NOMO-1 treated with dmso at 0.1 percent for 144 hours (cell line): ENCODE results near the gene NAV1.
"Not testable (repeated sequence)": the region's sequence is repeated elsewhere in the genome, so short reads cannot be mapped to it uniquely, and the experiment has no call there.

Source experiments
- DNase-seq: peaks from one replicate; lab custom pipeline; 2025; ENCODE audit not compliant: unreplicated experiment; lab: John Stamatoyannopoulos, UW

The NAV1 gene

DNA sequence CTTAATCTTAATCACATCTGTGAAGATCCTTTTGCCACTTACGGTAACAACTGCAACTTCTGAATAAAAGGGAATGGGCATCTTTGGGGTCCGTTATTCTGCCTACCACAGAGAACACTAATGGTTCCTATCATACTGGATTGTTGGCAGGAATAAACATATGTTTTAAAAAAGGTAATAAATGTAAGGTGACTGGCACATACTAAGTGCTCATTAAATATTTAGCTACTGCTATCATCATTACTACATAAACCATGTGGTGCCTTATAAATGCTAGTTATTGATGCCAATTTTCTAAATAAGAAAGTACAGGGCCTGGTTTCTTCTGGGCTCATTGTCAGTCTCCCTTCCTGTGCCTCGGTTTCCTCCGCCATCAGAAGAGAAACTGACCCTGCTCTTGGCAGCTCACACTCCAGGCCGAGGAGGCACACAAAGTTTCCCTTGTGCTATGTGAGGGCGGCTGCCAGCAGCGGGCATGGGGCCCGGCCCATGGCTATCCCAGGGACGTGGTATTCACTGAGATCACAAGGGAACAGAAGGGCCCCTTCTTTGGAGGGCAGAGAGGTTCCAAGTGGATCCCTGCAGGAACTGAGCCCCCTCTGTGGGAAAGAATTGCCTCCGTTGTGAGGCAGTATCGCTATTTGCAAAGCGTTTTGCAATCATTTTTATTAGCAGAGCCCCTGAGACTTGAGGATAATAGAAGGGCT lies 26.2 kb downstream of the NAV1 start:
- no peak for DNase-seq

DNA sequence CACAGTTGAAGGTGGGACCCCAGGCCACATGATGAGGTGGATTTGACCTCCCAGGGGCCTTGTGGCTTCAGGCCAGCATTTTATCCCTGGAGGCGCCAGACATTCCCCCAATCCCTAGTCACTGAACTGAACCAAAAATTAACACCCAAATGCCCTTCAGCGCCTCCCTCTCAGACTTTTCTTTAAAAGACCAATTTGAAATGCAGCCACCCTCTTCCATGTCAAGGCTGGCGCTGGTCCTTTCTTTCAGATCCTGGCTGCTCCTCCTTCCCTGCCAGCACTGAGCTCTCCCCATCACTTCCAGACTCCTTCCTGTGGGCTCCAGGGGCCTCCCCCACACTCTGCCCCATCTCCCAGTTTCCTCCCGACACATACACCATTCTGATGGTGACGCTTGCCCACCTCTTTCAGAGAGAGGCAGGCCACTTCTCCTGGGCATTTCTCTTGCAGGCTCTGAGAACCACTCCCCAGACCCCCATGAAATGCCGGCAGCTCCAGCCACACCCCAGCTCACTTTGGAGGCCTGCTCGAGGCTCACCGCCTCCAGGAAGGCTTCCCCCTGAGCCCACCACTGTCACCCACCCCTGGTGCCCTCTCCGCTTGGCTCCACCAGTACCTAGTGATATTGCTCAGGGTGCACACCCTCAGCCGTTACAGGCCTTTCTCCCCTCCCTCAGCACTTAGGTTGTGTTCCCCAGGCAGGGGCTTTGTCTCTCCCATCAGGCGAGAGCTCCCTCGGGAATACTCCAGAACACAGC lies 27.0 kb downstream of the NAV1 start:
- no peak for DNase-seq

DNA sequence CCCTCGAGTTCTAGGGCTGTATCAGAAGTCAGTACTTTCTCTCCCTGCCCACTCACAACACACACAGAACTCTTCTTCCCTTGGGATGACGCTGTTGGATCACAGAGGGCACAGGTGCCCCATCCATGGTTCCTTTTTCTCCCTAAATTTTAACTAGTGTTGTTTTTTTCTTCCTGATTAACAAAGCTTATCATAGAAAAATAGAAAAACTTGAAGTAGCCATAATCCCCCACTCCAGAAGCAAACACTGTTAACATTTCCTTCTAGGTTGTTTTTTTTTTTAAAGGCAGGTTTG lies 27.5 kb downstream of the NAV1 start:
- no peak for DNase-seq

DNA sequence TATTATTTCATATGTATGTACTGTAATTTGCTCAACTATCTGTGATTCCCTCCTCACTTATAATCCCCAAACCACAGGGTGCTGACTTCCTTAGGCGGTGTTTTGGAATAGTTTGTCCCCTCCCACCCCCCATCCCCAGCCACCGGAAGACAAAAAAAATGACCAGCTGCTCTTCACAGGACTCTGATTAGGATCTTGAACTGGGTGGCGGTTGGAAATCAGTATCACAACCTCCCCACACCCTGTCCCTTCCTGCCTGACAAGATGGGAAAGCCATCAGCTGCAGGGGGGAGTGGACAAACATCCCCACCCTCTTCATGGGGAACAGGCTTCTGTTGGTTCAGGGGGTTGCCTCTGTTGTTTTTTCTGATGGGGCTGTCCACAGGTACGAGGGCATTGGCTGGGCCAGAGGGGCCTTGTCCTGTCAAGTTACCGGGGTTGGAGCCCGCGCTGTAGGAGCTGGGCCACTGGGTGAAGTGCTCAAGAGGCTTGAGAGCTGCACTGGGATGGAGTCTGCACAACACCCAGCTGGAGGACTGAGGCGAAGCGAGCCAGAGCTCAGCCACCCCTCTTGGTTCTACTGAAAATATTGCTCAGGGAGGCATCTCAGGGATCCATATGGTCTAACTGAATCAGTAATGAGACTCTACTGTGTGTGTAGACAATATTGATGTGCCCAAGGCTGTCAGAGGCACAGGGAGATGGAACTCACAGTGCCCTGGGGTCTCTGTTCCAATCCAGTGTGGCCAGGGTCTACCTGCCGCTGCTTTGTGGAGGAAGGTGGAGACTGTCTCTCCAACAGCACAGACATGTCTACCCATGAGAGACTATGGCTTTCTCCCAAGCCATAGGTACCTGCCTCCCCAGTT lies 28.2 kb downstream of the NAV1 start:
- DNase-seq: no peak

DNA sequence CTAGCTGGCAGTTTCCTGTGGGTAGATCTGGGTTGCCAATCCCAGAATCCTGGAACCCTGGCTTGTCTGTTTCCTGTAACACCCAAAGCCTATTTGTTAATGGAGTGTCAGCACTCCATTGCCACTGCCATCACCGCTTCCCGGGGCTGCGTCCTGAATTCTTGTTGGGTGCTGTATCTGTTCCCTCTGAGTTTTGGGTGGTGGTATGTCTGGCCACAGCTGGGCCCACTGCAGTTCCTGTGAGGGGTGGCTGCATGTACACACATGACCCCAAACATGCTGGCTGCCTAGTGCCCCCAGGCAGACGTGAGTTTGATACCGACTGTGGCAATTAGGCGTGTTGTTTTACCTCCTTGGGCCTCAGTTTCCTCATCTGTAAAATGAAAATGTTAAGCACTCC lies 29.3 kb downstream of the NAV1 start:
- DNase-seq: no peak

DNA sequence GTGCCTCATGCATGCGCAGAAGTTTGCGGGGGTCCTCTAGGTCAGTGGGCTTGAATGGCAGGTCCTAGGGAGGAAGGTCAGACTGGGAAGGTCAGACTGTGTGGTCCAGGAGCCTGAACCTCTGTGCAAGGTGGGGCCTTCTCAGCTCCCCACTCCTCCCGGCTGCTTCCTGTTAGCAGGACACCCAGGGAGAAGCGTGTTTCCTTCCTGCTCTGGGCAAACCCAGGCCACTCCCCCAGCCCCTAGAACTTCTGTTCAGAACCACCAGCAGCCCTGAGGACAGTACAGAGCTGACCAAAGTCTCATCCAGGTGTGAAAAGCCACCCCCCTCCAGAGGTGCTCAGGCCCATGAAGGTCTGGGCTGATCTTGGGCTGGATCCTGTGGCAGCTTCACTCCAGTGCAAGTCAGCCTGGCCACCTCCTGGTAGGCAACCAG lies 29.9 kb downstream of the NAV1 start:
- no peak for DNase-seq

DNA sequence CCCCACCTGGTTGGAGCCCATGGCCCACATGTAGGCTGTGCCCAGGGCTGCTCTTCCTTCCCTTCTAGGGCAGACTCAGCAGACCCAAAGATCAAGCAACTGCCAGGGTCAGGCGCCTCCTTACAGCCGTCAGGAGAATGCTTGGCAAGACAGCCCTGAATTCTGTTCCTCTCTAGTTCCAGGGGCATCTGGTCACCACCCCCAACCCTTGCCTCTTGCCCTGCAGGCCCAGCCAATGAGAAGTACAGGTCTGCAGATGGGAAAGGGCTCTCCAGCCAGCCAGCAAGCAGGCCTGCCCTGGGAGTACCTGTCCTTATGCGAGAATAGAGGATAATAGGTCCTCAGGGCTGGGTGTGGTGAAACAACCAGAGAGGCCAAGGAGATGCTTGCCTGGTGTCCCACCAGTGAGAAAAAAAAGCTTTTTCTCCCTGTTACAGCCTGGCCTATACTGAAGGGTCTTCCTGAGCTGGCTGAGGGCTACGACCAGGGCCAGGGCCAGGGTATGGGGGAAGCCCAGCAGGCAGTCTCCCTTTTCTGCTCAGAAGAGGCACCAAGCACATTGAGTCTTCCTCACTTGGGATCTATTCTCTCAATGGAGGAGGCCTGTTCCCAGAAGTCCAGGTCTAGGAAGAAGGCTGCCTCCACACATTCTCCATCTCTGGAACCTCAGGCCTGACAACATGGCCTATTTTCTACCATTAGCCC lies 31.4 kb downstream of the NAV1 start:
- no peak for DNase-seq

DNA sequence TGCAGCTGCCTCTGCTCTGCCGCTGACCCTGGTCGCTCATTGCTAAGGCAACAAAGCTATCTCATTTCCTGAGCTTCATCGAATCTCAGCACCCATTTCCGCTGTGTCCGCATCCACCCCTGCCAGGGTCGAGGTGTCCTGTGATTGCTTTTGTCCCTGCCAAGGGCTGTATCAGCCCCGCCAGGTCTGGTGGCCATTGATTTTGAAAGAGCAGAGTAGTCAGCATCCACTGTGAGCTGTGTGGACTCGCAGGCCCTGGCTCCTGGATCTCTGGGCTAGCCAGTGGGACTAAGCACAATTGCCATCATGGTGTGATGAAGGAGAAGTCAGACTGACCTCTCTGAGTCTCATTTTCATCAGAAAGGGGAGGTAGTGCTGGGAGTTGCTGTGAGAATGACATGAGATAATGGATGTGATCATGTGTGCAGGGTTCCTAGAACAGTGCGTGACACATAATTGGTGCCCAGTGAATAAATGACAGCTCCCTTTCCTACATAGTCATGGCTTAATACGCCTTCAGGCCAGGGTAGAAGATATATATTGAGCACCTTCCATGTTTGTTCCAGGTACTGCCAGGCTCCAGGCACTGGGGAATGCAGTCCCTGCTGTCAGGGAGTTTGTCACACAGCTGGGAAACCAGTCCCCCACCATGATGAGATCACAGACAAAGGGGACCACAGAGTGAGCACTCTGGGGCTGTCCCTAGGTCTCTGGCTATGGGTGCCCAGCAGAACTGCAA lies 32.1 kb downstream of the NAV1 start:
- no peak for DNase-seq

DNA sequence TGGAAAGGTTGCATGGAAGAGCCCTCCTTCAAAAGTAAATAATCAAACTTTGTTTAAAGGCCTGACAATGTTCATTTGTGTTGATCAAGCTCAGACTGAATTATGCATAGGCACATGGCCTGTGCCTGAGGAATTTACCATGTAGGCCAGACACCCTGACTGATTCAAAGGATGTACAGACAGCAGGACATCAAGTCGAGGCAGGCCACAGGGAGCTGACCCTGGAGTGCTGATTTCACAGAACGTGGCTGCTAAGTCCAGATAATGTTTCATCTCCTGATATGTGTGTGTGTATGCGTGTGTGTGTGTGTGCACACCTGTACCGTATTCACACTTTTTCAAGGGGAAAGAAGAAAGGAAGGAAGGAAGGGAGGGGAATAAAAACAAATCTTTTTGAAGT lies 34.1 kb downstream of the NAV1 start:
- no peak for DNase-seq

DNA sequence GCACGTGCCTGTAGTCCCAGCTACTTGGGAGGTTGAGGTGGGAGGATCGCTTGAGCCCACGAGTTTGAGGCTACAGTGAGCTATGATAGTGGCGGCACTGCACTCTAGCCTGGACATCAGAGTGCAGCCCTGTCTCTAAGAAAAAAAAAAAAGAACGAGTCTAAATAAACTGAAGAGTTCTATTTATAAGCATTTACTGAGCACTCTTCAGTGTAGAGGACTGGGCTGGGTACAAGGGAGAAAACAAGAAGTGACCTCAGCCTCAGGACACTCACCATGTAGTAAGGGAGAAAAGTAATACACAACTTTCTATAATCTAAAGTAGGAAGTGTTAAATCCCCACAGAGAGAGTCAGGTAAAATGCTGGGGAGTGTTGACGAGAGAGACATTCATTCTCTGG lies 35.0 kb downstream of the NAV1 start:
- no peak for DNase-seq

DNA sequence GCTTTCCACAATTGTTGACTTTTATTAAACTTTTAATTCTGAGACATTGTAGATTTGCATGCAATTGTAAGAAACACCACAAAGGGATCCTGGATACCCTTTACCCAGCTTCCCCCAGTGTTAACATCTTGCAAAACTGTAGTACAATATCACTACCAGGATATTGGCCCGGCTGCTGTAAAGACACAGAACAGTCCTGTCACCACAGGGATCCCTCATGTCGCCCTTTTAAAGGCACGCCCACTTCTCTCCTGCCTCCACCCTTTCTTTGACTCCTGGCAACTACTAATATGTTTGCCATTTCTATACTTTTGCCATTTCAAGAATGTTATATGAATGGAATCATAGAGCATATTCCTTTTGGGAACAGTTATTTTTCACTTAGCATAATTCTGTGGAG lies 37.0 kb downstream of the NAV1 start:
- no peak for DNase-seq

DNA sequence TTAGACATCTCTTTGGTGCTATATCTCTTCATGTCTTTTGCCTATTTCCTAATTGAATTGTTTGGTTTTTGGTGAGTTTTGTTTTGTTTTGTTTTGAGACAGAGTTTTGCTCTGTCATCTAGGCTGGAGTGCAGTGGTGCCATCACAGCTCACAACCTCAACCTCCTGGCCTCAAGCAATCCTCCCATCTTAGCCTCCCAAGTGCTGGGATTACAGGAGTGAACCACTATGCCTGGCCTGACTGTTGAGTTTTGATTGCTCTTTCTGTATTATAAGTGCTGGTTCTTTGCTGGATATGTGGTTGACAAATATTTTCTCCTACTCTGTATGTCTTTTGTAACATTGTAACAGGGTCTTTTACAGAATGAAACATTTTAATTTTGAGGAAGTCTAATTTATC lies 38.0 kb downstream of the NAV1 start:
- no peak for DNase-seq

DNA sequence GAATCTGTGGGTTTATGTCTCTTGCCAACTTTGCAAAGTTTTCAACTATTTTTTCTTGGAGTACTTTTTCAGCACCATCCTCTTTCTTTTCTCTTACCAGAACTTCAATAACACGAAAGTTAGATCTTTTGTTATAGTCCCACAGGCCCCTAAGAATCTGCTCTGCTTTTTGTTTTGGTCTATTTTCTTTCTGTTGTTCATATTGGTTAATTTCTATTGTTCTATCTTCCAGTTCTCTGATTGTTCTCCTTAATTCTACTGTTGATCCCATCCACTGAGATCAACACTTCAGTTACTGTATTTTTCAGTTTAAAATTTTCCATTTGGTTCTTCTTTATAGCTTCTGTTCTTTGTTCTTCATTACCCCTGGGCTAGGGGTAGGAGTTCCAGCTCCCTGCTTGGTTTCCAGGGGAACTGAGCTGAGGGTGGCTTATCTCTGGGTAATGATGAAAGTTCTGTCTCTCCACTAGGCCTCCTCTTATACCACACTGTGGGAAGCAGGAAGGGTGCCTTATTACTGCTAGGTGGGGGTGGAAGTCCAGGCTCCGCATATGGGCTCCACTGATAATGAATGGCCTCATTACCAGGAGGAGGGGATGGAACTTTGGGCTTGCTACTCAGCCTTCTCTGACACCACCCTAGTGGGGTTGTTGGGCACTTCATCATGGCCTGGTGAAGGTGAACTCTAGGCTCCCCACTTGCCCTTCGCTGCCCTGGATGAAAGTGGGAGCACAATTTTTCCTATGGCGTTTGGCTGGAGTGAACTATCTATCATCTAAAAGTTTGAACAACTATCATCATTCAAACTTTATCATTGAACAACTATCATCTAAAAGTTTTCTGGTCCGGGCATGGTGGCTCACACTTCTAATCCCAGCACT lies 39.3 kb downstream of the NAV1 start:
- no peak for DNase-seq

DNA sequence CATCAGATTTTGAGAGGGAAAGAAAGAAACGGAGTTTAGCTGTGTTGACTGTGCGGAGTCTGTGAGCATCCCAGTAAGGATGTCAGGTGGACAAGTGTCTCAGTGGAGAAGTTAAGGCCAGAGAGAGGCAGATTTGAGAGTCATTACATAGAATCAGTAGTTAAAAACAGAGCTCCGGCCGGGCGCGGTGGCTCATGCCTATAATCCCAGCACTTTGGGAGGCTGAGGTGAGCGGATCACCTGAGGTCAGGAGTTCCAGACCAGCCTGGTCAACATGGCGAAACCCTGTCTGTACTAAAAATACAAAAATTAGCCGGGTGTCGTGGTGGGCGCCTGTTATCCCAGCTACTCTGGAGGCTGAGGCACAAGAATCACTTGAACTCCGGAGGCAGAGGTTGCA lies 42.4 kb downstream of the NAV1 start:
- DNase-seq: not testable (repeated sequence)

DNA sequence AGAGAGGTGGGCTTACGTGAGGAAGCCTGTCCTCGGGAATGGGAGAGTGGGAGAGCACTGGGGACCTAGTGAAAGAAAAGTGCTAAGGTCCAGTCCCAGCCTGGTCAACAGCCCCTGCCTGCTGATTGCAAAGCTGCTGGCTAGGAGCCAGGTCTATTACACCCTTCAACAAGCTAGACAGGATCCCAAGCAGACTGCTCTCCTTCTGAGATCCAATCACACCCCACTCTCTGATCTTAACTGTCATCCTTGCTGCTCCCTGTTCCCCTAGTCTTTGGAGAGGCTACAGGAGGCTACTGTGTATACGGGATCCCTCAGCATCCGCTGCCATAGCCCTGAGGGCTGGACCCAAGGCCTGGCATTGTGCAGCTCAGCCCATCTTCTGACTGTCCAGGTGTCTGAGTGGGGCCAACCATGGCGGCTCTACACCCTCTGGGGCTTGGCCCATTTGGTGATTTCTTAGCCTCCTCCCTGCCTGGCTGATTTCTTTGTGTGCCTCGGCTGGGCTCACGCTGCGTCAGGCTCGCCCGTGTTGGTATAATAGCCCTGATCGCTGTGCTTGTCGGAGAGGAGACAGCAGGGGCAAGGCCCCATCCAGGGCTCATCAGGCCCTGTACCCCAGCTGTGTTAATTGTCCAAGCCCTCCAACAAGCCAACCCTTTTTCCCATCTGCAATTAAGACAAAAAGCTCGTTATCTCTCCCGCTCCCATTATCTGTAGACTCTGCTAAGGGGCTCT lies 43.9 kb downstream of the NAV1 start:
- no peak for DNase-seq

DNA sequence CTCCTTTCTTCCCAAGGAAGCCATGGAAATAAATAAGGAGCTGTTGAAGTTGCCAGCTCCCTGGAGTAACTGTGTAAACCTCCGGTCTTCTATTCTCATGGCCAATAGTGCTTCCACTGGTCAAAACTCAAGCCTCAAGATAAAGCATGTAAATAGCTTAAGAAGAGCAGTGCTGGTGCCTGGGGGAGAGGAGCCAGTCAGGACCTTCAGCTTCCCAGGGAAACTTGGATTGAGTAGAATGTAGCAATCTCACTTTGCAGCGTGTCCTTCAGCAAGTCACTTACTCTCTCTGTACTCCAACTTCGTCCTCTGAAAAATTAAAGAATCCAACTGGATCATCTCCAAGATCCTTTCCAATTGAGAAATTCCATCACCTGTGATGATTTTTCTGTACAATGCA lies 44.7 kb downstream of the NAV1 start:
- DNase-seq: no peak

DNA sequence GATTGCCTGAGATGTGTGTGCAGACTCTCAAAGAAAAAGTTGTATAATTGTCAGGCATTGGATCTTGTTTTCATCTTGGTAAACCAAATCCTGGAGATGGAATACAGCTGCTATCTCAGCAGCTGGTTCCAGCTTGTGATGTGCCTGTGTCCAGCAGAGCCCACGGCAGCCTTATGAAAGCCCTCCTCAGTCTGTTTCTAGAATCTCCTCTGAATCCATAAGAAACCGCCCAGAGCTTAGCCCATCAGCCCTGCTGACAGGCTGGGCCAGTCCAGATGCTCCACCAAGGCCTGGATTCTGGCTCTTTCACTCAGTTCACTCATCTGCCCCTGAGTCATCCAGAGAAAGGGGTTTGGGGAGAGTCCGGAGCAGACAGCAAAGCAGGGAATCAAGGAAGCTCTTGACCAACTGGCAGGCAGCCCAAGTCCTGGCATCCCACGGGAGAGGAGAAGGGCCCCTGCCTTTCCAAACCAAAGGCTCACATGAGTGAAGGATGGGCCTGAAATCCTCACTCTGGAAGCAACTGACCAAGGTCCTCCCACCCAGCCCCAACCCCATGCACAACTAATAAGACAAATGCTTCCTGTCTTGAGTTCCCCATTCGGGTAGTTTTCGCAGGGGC lies 45.7 kb downstream of the NAV1 start:
- DNase-seq: peak; percentile 11

DNA sequence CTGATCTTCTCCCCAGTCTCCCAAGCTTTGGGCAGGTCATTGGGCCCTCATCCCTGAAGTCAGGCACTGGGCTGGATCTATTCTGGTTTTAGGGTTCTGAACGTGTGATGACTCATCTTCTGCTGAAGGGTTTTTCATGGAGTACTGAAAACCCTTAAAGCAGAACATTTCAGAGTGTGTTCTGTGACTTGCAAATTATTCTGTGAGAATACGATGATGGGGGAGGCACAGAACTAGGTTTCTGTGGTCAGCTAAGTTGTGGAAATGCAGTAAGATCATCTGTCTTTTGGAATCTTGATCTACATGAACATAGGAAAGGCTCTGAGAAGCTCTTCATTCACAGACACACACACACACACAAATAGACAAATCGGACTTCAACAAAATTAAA lies 46.2 kb downstream of the NAV1 start:
- DNase-seq: no peak

DNA sequence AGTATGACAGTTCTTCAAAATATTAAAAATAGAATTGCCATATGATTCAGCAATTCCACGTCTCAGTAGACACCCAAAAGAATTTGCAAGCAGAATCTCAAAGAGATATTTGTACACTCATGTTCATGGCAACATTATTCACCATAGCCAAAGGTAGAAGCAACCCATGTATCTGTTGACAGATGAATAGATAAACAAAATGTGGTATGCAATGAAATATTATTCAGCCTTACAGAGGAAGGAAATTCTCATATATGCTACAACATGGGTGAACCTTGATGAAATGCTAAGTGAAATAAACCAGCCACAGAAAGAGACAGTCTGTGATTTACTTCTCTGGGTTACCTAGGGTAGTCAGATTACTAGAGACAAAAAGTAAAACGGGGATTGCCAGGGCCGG lies 47.0 kb downstream of the NAV1 start:
- DNase-seq: no peak
